SU-DHL-6 (cell line): ENCODE measurements around the gene PIGB.

ENCODE experiments used
- EZH2phosphoT487 ChIP-seq: fragments of 200-600 bp; sonication (generic), shearing (Covaris generic); conservative IDR thresholded peaks from 2 replicates; pipeline ENCODE4 v1.6.1; 2018; ENCODE audit warnings: mild to moderate bottlenecking, antibody characterized with exemption, low read length, moderate library complexity, mixed read lengths
- TF ChIP-seq, protein P1 (sequence below): fragments of 200-600 bp; sonication (generic); IDR thresholded peaks from one replicate; pipeline ENCODE4 v1.5.1; 2017; ENCODE audit warnings: antibody characterized with exemption, mild to moderate bottlenecking, low read length, moderate library complexity; ENCODE audit not compliant: insufficient read depth, poor library complexity, severe bottlenecking

DNA sequence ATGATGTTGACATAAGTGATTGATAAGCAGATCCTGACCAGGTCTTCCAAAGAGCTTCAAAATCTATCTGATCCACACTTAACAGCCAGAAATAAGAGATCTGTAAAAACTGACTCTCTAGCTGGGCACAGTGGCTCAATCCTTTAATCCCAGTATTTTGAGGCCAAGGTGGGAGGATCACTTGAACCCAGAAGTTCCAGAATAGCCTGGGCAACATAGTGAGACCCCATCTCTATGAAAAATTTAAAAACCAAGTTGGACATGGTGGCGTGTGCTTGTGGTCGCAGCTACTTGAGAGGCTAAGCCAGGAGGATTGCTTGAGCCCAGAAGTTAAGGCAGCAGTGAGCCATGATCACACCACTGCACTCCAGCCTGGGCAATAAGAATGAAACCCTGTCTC, 43.6 kb downstream of the PIGB start:
- TF ChIP-seq, protein P1, sequence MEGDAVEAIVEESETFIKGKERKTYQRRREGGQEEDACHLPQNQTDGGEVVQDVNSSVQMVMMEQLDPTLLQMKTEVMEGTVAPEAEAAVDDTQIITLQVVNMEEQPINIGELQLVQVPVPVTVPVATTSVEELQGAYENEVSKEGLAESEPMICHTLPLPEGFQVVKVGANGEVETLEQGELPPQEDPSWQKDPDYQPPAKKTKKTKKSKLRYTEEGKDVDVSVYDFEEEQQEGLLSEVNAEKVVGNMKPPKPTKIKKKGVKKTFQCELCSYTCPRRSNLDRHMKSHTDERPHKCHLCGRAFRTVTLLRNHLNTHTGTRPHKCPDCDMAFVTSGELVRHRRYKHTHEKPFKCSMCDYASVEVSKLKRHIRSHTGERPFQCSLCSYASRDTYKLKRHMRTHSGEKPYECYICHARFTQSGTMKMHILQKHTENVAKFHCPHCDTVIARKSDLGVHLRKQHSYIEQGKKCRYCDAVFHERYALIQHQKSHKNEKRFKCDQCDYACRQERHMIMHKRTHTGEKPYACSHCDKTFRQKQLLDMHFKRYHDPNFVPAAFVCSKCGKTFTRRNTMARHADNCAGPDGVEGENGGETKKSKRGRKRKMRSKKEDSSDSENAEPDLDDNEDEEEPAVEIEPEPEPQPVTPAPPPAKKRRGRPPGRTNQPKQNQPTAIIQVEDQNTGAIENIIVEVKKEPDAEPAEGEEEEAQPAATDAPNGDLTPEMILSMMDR = no peak
- no peak for TF ChIP-seq EZH2phosphoT487
